ENCODE data around the gene TNS1. TPM values are rescaled to one million over a fixed set of nuclear protein-coding genes. Genes with fewer than 3 reads are reported as not detected.
"Not testable (repeated sequence)": the region's sequence is repeated elsewhere in the genome, so short reads cannot be mapped to it uniquely, and the experiment has no call there.

TNS1 gene
- total RNA-seq: 10 to 100 TPM; 46.9 to 54.3 TPM
- polyA plus RNA-seq (ENCODE audit: insufficient read length in 2 of 2): 10 to 100 TPM; 61.9 to 64.5 TPM
- long read RNA-seq, donor 1, partial matches to known transcripts: 0 of 2 reads
- long read RNA-seq, donor 1, other reads (novel, unspliced or antisense): 0 of 2 reads
- long read RNA-seq, donor 2, full-length matches to known transcripts: 2 of 20 reads
- long read RNA-seq, donor 2, partial matches to known transcripts: 18 of 20 reads
- long read RNA-seq, donor 2, other reads (novel, unspliced or antisense): 0 of 20 reads
- long read RNA-seq, donor 3, partial matches to known transcripts: 9 of 10 reads
- long read RNA-seq, donor 3, other reads (novel, unspliced or antisense): 0 of 10 reads
- long read RNA-seq, donor 4, transcript TNS1-216 (2 exons, 758 nt): major isoform, 5 of 23 reads
- long read RNA-seq, donor 4, partial matches to known transcripts: 16 of 23 reads
- long read RNA-seq, donor 4, other reads (novel, unspliced or antisense): 0 of 23 reads

DNA sequence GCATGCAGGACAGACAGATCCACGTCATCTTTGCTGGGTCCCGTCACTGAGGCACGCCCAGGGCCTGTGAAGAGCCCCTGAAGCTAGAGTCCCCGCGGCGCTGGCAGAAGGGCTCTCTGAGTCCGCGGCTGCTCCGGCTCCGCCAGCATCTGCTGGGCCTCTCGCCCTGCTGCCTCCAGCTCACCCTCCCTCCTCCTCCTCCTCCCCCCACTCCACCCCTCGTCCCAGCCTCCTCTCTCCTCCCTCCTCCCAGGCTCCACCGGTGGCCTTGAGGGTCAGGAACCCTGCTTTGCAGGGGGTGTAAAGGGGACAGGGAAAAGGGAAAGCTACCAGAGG, at the start of gene TNS1:
TNS1 (minus strand) TSS at position 151 of the 336 bp plus-strand sequence; CDS start at position 28, 123 bp downstream.
- peak in 2 of 6 donors; percentile 50 to 65 for DNase-seq (ENCODE audit: low read depth in 4 of 6, low spot score in 6 of 6)

DNA sequence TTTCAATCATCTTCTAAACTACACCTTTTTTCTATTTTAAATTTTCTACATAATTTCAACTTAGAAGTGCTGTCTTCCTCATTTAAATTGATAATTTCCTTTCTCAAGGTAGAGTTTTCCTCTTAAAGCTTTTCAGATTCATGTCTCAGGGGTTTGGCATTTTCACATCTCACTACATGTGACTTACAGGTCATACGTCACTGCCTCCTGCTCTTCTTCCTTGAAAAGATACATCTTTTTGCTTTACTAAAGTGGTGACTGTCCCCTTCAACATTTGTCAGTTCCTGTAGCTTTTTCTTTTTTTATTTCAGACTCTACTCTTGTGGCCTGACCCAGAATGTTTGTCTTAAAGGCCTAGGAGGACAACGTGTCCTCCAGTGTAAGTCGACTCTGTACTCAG, 49.1 kb upstream of the TNS1 start:
- H3K9me3 ChIP-seq (ENCODE audit: control insufficient read depth, insufficient read depth, low read length): no peaks in the 10 kb centered on the region
- no peak for DNase-seq (ENCODE audit: low read depth in 4 of 6, low spot score in 6 of 6)
- H3K27ac ChIP-seq (ENCODE audit: low read depth, low read length): no peak overlapping the region
- WGBS (ENCODE audit: insufficient coverage): 76% methylated on average over 3 of the region's 3 CpGs
- no peak overlapping the region for H3K4me3 ChIP-seq (ENCODE audit: low read depth, low read length)
- H3K36me3 ChIP-seq (ENCODE audit: control insufficient read depth, insufficient read depth, low read length): no peaks in the 10 kb centered on the region
- no peaks in the 10 kb centered on the region for H3K4me1 ChIP-seq (ENCODE audit: control insufficient read depth, insufficient read depth, low read length)
- H3K27me3 ChIP-seq (ENCODE audit: control insufficient read depth, insufficient read depth, low read length): no peaks in the 10 kb centered on the region

More for the DNA sequence above, at the start of gene TNS1:
- 22% methylated on average over 10 of the region's 13 CpGs for WGBS (ENCODE audit: insufficient coverage)
- Histone ChIP-seq H3K27me3 (ENCODE audit: control insufficient read depth, insufficient read depth, low read length) (no peaks in the 10 kb centered on the region), H3K9me3 (ENCODE audit: control insufficient read depth, insufficient read depth, low read length) (no peaks in the 10 kb centered on the region), H3K36me3 (ENCODE audit: control insufficient read depth, insufficient read depth, low read length) (peaks cover 16% of the 10 kb centered on the region), H3K4me1 (ENCODE audit: control insufficient read depth, insufficient read depth, low read length) (peaks cover 78% of the 10 kb centered on the region), H3K4me3 (ENCODE audit: low read depth, low read length) (peak within 1 kb of the TSS; percentile 31), H3K27ac (ENCODE audit: low read depth, low read length) (peak within 1 kb of the TSS; percentile 83)

DNA sequence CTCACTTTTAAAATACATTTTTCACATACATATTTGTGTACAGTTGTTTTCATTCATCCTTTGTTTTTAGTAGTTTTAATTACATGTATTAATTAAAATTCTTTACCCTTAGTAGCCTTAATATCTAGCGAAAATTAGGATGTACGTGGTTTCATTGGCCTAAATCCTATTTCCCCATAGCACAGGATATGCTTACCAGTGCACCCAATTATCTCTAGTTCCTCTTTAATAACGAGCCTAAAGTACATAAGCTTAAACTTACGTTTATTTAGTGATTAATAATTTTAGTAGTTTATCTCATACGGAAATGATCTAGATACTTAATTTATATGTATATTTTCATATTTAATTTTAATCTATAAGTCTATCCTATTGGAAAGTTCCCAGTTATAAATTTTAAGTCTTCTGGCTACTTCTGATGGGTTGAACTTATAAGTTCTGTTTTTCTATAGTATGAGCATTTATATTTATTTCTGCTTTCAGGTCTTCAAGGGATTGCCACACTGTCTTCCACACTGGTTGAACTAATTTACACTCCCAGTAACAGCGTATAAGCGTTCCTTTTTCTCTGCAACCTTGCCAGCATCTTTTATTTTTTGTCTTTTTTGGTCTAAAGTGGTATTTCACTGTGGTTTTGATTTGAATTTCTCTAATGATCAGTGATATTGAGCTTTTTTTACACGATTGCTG, 44.9 kb upstream of the TNS1 start:
- Histone ChIP-seq H3K27ac (ENCODE audit: low read depth, low read length) (no peak overlapping the region), H3K4me3 (ENCODE audit: low read depth, low read length) (no peak overlapping the region), H3K4me1 (ENCODE audit: control insufficient read depth, insufficient read depth, low read length) (no peaks in the 10 kb centered on the region), H3K9me3 (ENCODE audit: control insufficient read depth, insufficient read depth, low read length) (no peaks in the 10 kb centered on the region), H3K27me3 (ENCODE audit: control insufficient read depth, insufficient read depth, low read length) (no peaks in the 10 kb centered on the region), H3K36me3 (ENCODE audit: control insufficient read depth, insufficient read depth, low read length) (no peaks in the 10 kb centered on the region)
- no peak for DNase-seq (ENCODE audit: low read depth in 4 of 6, low spot score in 6 of 6)
- 100% methylated on average over 1 of the region's 8 CpGs for WGBS (ENCODE audit: insufficient coverage)

DNA sequence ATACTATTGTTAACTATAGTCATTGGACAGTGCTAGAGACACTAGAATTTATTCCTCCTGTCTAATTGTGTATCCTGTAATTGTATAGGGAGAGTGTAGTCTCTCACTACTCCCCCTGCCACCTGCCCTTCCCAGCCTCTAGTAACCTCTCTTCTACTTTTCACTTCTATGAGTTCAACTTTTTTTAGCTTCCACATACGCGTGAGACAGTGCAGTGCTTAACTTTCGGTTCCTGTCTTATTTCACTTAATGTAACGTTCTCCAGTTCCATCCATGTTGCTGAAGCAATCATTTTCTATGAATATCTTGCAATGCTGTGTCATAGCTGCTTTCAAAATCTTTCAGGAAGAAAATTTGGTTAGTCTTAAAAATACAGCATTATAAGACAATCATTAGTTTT, 43.4 kb upstream of the TNS1 start:
- Histone ChIP-seq H3K36me3 (ENCODE audit: control insufficient read depth, insufficient read depth, low read length) (no peaks in the 10 kb centered on the region), H3K9me3 (ENCODE audit: control insufficient read depth, insufficient read depth, low read length) (no peaks in the 10 kb centered on the region), H3K4me3 (ENCODE audit: low read depth, low read length) (no peak overlapping the region), H3K4me1 (ENCODE audit: control insufficient read depth, insufficient read depth, low read length) (no peaks in the 10 kb centered on the region), H3K27ac (ENCODE audit: low read depth, low read length) (no peak overlapping the region), H3K27me3 (ENCODE audit: control insufficient read depth, insufficient read depth, low read length) (no peaks in the 10 kb centered on the region)
- DNase-seq (ENCODE audit: low read depth in 4 of 6, low spot score in 6 of 6): no peak
- WGBS (ENCODE audit: insufficient coverage): no CpG with 5 or more reads among the region's 4 CpGs

DNA sequence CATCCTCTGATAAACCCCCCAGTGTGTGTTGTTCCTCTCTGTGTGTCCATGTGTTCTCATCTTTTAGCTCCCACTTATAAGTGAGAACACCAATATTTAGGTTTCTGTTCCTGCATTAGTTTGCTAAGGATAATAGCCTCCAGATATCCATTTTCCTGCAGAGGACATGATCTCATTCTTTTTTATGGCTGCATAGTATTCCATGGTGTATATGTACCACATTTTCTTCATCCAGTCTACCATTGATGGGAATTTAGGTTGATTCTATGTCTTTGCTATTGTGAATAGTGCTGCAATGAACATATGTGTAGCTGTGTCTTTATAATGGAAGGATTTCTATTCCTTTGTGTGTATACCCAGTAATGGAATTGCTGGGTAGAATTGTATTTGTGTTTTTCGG, 41.8 kb upstream of the TNS1 start:
- DNase-seq (ENCODE audit: low read depth in 4 of 6, low spot score in 6 of 6); H3K4me1 ChIP-seq (ENCODE audit: control insufficient read depth, insufficient read depth, low read length): not testable (repeated sequence)
- no CpG with 5 or more reads among the region's 1 CpG for WGBS (ENCODE audit: insufficient coverage)

DNA sequence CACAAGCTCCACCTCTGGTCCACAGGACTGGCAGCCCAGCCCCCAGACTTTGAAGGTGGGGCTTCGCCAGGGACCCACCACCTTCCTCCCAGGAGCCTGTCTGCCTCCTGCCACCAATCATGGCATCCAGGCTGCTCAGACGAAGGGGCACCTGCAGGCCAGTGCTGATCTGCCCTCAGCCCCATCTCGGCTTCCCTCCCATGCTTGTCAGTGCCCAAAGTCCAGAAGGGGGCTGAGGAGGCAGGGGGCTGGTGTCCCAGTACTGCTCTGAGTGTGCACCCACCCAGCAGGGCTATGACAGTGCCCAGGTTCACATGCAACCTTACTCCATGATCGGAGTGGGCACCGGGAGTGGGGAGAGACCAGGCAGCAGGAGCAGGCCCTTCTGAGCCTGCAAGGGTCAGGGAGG, 40.9 kb upstream of the TNS1 start:
- no peaks in the 10 kb centered on the region for H3K36me3 ChIP-seq (ENCODE audit: control insufficient read depth, insufficient read depth, low read length)
- no peak for DNase-seq (ENCODE audit: low read depth in 4 of 6, low spot score in 6 of 6)
- no peak overlapping the region for H3K27ac ChIP-seq (ENCODE audit: low read depth, low read length)
- H3K27me3 ChIP-seq (ENCODE audit: control insufficient read depth, insufficient read depth, low read length): no peaks in the 10 kb centered on the region
- no peak overlapping the region for H3K4me3 ChIP-seq (ENCODE audit: low read depth, low read length)
- H3K4me1 ChIP-seq (ENCODE audit: control insufficient read depth, insufficient read depth, low read length): no peaks in the 10 kb centered on the region
- no peaks in the 10 kb centered on the region for H3K9me3 ChIP-seq (ENCODE audit: control insufficient read depth, insufficient read depth, low read length)
- WGBS (ENCODE audit: insufficient coverage): 90% methylated on average over 5 of the region's 5 CpGs

More for the DNA sequence above, 41.8 kb upstream of the TNS1 start:
- H3K9me3 ChIP-seq (ENCODE audit: control insufficient read depth, insufficient read depth, low read length); H3K27ac ChIP-seq (ENCODE audit: low read depth, low read length); H3K4me3 ChIP-seq (ENCODE audit: low read depth, low read length); H3K27me3 ChIP-seq (ENCODE audit: control insufficient read depth, insufficient read depth, low read length); H3K36me3 ChIP-seq (ENCODE audit: control insufficient read depth, insufficient read depth, low read length): not testable (repeated sequence)

DNA sequence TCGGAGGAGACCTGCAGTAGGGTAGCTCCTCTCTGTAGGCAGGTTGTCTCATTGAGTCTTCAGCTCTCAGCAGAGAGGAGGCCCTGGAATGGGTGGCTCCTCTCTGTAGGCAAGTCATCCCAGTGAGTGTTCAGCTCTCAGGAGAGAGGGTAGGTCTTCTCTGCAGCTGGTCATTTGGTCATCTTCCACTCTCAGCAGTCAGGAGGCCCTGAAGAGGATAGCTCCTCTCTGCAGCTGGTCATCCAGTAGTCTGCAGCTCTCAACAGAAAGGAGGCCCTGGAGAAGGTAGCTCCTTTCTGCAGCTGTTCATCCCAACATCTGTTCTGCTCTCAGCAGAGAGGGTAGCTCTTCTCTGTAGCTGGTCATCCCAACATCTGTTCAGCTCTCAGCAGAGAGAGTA, 40.3 kb upstream of the TNS1 start:
- no peak overlapping the region for H3K27ac ChIP-seq (ENCODE audit: low read depth, low read length)
- H3K27me3 ChIP-seq (ENCODE audit: control insufficient read depth, insufficient read depth, low read length): no peaks in the 10 kb centered on the region
- H3K4me3 ChIP-seq (ENCODE audit: low read depth, low read length): no peak overlapping the region
- no peak for DNase-seq (ENCODE audit: low read depth in 4 of 6, low spot score in 6 of 6)
- H3K9me3 ChIP-seq (ENCODE audit: control insufficient read depth, insufficient read depth, low read length): no peaks in the 10 kb centered on the region
- no peaks in the 10 kb centered on the region for H3K36me3 ChIP-seq (ENCODE audit: control insufficient read depth, insufficient read depth, low read length)
- H3K4me1 ChIP-seq (ENCODE audit: control insufficient read depth, insufficient read depth, low read length): no peaks in the 10 kb centered on the region
- 94% methylated on average over 1 of the region's 1 CpG for WGBS (ENCODE audit: insufficient coverage)

DNA sequence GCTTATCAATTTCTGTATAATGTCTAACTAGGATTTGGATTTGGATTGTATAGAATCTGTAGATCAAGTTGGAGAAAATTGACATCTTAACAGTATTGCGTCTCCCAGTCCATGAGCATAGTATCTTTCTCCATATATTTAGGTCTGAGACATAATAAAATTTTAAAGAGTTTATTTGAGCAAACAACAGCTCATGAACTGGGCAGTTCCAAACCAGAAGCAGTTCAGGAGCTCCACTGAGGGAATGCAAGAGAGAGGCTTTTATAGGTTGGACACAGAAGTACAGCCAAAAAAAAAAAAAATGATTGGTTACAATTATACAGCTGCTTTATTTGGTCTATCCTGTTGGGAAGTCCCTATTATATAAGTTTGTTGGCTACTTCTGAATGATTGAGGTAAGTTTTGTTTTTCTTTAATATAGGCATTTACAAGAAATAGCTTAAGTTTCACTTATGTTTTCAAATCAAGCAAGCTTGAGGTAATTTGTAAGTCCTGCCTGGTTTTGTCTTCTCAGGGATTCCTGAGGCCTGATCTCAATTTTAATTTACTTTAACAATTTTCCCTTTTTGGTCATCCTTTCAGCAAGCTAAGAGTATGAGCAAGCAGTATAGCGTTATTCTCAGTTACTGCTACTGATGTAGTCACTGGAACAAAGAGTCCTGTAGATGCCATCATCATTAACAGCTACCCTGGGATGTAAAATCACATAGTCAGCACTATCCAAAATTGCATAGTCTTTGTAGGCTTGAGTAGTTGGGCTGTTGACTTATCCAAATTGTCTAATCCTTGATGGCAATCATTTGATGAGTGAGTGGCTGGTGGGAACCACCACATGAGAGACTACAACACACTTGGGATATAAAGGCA, 38.7 kb upstream of the TNS1 start:
- H3K4me3 ChIP-seq (ENCODE audit: low read depth, low read length): no peak overlapping the region
- DNase-seq (ENCODE audit: low read depth in 4 of 6, low spot score in 6 of 6): no peak
- no peaks in the 10 kb centered on the region for H3K27me3 ChIP-seq (ENCODE audit: control insufficient read depth, insufficient read depth, low read length)
- no peaks in the 10 kb centered on the region for H3K36me3 ChIP-seq (ENCODE audit: control insufficient read depth, insufficient read depth, low read length)
- WGBS (ENCODE audit: insufficient coverage): no CpG with 5 or more reads among the region's 2 CpGs
- no peak overlapping the region for H3K27ac ChIP-seq (ENCODE audit: low read depth, low read length)
- no peaks in the 10 kb centered on the region for H3K9me3 ChIP-seq (ENCODE audit: control insufficient read depth, insufficient read depth, low read length)
- no peaks in the 10 kb centered on the region for H3K4me1 ChIP-seq (ENCODE audit: control insufficient read depth, insufficient read depth, low read length)

DNA sequence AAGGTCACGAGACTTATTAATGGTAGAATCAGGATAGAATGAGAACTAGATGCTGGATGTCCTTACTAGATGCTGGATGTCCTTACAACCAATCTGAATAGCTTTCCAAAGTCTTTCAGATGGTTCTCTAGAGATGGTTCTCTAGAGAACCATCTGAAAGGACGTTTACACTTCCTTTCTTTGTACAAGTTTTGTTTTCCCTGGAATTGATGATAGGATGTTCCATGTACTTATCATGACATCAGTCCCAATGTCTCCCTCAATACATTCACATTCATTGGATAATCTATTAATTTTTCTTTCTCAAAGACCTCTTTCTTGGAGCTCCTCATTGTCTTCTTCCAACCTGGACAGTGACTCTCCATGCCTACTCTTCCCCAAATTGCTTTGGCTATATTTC, 38.1 kb upstream of the TNS1 start:
- no peaks in the 10 kb centered on the region for H3K9me3 ChIP-seq (ENCODE audit: control insufficient read depth, insufficient read depth, low read length)
- DNase-seq (ENCODE audit: low read depth in 4 of 6, low spot score in 6 of 6): no peak
- H3K4me3 ChIP-seq (ENCODE audit: low read depth, low read length): no peak overlapping the region
- no peaks in the 10 kb centered on the region for H3K4me1 ChIP-seq (ENCODE audit: control insufficient read depth, insufficient read depth, low read length)
- no CpG with 5 or more reads among the region's 2 CpGs for WGBS (ENCODE audit: insufficient coverage)
- no peak overlapping the region for H3K27ac ChIP-seq (ENCODE audit: low read depth, low read length)
- H3K27me3 ChIP-seq (ENCODE audit: control insufficient read depth, insufficient read depth, low read length): no peaks in the 10 kb centered on the region
- H3K36me3 ChIP-seq (ENCODE audit: control insufficient read depth, insufficient read depth, low read length): no peaks in the 10 kb centered on the region

All from spinal cord (tissue), 10 donors.